H9 (cell line): ENCODE measurements around the gene APOA4. TPM values are rescaled to one million over a fixed set of nuclear protein-coding genes. Genes with fewer than 3 reads are reported as not detected.

Experiments
- DNase-seq: peaks from one replicate; pipeline ENCODE4 v3.0.0-alpha.2; 2017
- H2AFZ ChIP-seq: one replicate; pipeline ENCODE4 v1.6.1; 2013; ENCODE audit warnings: mild to moderate bottlenecking, low read length, control low read depth, moderate library complexity
- H2AK5ac ChIP-seq: 2 replicates; pipeline ENCODE4 v1.6.1; 2013; ENCODE audit warnings: low read length, control low read depth, mixed read lengths; ENCODE audit not compliant: insufficient read length
- H2BK120ac ChIP-seq: one replicate; pipeline ENCODE4 v1.6.1; 2013; ENCODE audit warnings: low read depth, mild to moderate bottlenecking, low read length, control low read depth, inconsistent platforms; ENCODE audit not compliant: poor library complexity, severe bottlenecking
- H2BK12ac ChIP-seq: 2 replicates; pipeline ENCODE4 v1.6.1; 2013; ENCODE audit warnings: low read length, control low read depth, mixed read lengths, low read depth; ENCODE audit not compliant: insufficient read length
- H2BK15ac ChIP-seq: 2 replicates; pipeline ENCODE4 v1.6.1; 2013; ENCODE audit warnings: low read depth, low read length, control low read depth
- H2BK20ac ChIP-seq: one replicate; pipeline ENCODE4 v1.6.1; 2013; ENCODE audit warnings: low read depth, mild to moderate bottlenecking, low read length, control low read depth, inconsistent platforms; ENCODE audit not compliant: poor library complexity, severe bottlenecking
- H2BK5ac ChIP-seq: 2 replicates; pipeline ENCODE4 v1.6.1; 2013; ENCODE audit warnings: low read length, control low read depth, mixed read lengths; ENCODE audit not compliant: insufficient read length
- H3K14ac ChIP-seq: 2 replicates; pipeline ENCODE4 v1.6.1; 2013; ENCODE audit warnings: low read length, control low read depth; ENCODE audit not compliant: insufficient read depth
- H3K18ac ChIP-seq: 2 replicates; pipeline ENCODE4 v1.6.1; 2013; ENCODE audit warnings: low read depth, mild to moderate bottlenecking, mixed read lengths, low read length, control low read depth; ENCODE audit not compliant: insufficient read length
- H3K23ac ChIP-seq: 2 replicates; pipeline ENCODE4 v1.6.1; 2013; ENCODE audit warnings: low read length, control low read depth, mixed read lengths, low read depth; ENCODE audit not compliant: insufficient read length
- H3K23me2 ChIP-seq: 2 replicates; pipeline ENCODE4 v1.6.1; 2013; ENCODE audit warnings: low read depth, mild to moderate bottlenecking, mixed read lengths, low read length, control low read depth; ENCODE audit not compliant: insufficient read length, poor library complexity, severe bottlenecking
- H3K27ac ChIP-seq: 2 replicates; pipeline ENCODE4 v1.5.1; 2013; ENCODE audit warnings: low read length, control low read depth, mixed read lengths, low read depth; ENCODE audit not compliant: insufficient read length
- H3K27me3 ChIP-seq: 2 replicates; pipeline ENCODE4 v1.6.1; 2013; ENCODE audit warnings: low read length, control low read depth, inconsistent platforms; ENCODE audit not compliant: insufficient read depth
- H3K4ac ChIP-seq: 2 replicates; pipeline ENCODE4 v1.6.1; 2013; ENCODE audit warnings: low read depth, mild to moderate bottlenecking, control low read depth, inconsistent platforms, low read length, moderate library complexity
- H3K4me1 ChIP-seq: 2 replicates; pipeline ENCODE4 v1.6.1; 2013; ENCODE audit warnings: low read length, control low read depth, inconsistent platforms; ENCODE audit not compliant: insufficient read depth
- H3K4me2 ChIP-seq: 2 replicates; pipeline ENCODE4 v1.6.1; 2013; ENCODE audit warnings: low read length, control low read depth, mixed read lengths; ENCODE audit not compliant: insufficient read length, insufficient read depth
- H3K56ac ChIP-seq: 2 replicates; pipeline ENCODE4 v1.6.1; 2013; ENCODE audit warnings: low read depth, mild to moderate bottlenecking, mixed read lengths, low read length, control low read depth; ENCODE audit not compliant: insufficient read length
- H3K79me1 ChIP-seq: 2 replicates; pipeline ENCODE4 v1.6.1; 2013; ENCODE audit warnings: low read depth, mild to moderate bottlenecking, moderate library complexity, low read length, control low read depth, inconsistent platforms; ENCODE audit not compliant: insufficient read depth, poor library complexity, severe bottlenecking
- H3K79me2 ChIP-seq: 2 replicates; pipeline ENCODE4 v1.6.1; 2013; ENCODE audit warnings: low read length, control low read depth, inconsistent platforms; ENCODE audit not compliant: insufficient read depth
- H3K9ac ChIP-seq: 2 replicates; pipeline ENCODE4 v1.6.1; 2013; ENCODE audit warnings: low read length, control low read depth, mixed read lengths; ENCODE audit not compliant: insufficient read length; ENCODE audit errors: extremely low read depth
- H3K9me3 ChIP-seq: one replicate; pipeline ENCODE4 v1.6.1; 2013; ENCODE audit warnings: low read depth, low read length, inconsistent platforms; ENCODE audit not compliant: control insufficient read depth
- H3T11ph ChIP-seq: one replicate; pipeline ENCODE4 v1.6.1; 2013; ENCODE audit warnings: mild to moderate bottlenecking, low read length, control low read depth, inconsistent platforms
- H4K20me1 ChIP-seq: one replicate; pipeline ENCODE4 v1.6.1; 2013; ENCODE audit not compliant: control insufficient read depth, insufficient read length, insufficient read depth
- H4K5ac ChIP-seq: 2 replicates; pipeline ENCODE4 v1.6.1; 2013; ENCODE audit warnings: low read depth, mild to moderate bottlenecking, mixed read lengths, low read length, control low read depth; ENCODE audit not compliant: insufficient read length
- H4K8ac ChIP-seq: replicated peaks from 2 replicates; pipeline ENCODE4 v1.6.1; 2013; ENCODE audit warnings: low read length, control low read depth, mixed read lengths, low read depth; ENCODE audit not compliant: insufficient read length
- H4K91ac ChIP-seq: 2 replicates; pipeline ENCODE4 v1.6.1; 2013; ENCODE audit warnings: low read depth, mild to moderate bottlenecking, moderate library complexity, mixed read lengths, low read length, control low read depth; ENCODE audit not compliant: insufficient read length
- H3K27ac Mint-ChIP-seq, 3 experiments: 2 replicates in 2 of 3; 3 replicates in 1 of 3; pipeline ENCODE4 v1.8.0; 2020 to 2021; ENCODE audit warnings: mixed read lengths in 3 of 3, mild to moderate bottlenecking in 1 of 3, moderate library complexity in 1 of 3
- H3K27me3 Mint-ChIP-seq: 2 replicates; pipeline ENCODE4 v1.8.0; 2021; ENCODE audit warnings: low read depth, mild to moderate bottlenecking, moderate library complexity, mixed read lengths
- H3K36me3 Mint-ChIP-seq, 3 experiments: 2 replicates in 2 of 3; 3 replicates in 1 of 3; pipeline ENCODE4 v1.8.0; 2020 to 2021; ENCODE audit warnings: low read depth in 3 of 3, mixed read lengths in 3 of 3; ENCODE audit not compliant: insufficient read depth in 1 of 3
- H3K4me1 Mint-ChIP-seq, 2 experiments: 2 replicates each; pipeline ENCODE4 v1.8.0; 2020; ENCODE audit warnings: mixed read lengths in 2 of 2
- H3K4me3 Mint-ChIP-seq, 2 experiments: 2 replicates in 1 of 2; 3 replicates in 1 of 2; pipeline ENCODE4 v1.8.0; 2020 to 2021; ENCODE audit warnings: mild to moderate bottlenecking in 2 of 2, mixed read lengths in 2 of 2, moderate library complexity in 1 of 2
- H3K9me3 Mint-ChIP-seq, 2 experiments: 2 replicates in 1 of 2; 3 replicates in 1 of 2; pipeline ENCODE4 v1.8.0; 2020; ENCODE audit warnings: mild to moderate bottlenecking in 2 of 2, mixed read lengths in 2 of 2, moderate library complexity in 1 of 2
- CTCF ChIP-seq: fragments of 200-600 bp; sonication (generic); conservative IDR thresholded peaks from 3 replicates; pipeline ENCODE4 v1.8.0; 2021; ENCODE audit warnings: antibody characterized with exemption, mild to moderate bottlenecking
- WGBS: extraction: QIAGEN DNeasy Blood & Tissue Kit; methylation state at CpG from one replicate; pipeline ENCODE4 v1.1.7; 2013; ENCODE audit warnings: missing lambda C conversion rate, low lambda C conversion rate, mixed read lengths; ENCODE audit not compliant: insufficient read length; ENCODE audit errors: extremely low coverage; 5-methylcytosine and 5-hydroxymethylcytosine counted together
- total RNA-seq: library from RNA; stranded (reverse); gene quantifications from 2 replicates; pipeline ENCODE4 v1.2.1, GENCODE V29; 2021

Gene APOA4
- total RNA-seq, 1 experiment from 2014 or later, result not detected

- Mint-ChIP-seq H3K27me3 (no peaks in the 10 kb centered on the region), H3K36me3 (peaks cover 55 to 94% (median 87%) of the 10 kb centered on the region in 3 experiments; a peak in 6 of 7 replicates), H3K27ac (no peak overlapping the region), H3K9me3 (no peaks in the 10 kb centered on the region), H3K4me1 (peaks cover 6 to 8% of the 10 kb centered on the region in 2 experiments), H3K4me3 (no peak overlapping the region)
- Histone ChIP-seq H2BK120ac (no peak overlapping the region), H3K79me2 (peaks cover 2% of the 10 kb centered on the region; the same call in 1 of the 2 replicates), H2BK12ac (no peak overlapping the region), H3K79me1 (peaks cover 5% of the 10 kb centered on the region), H2AFZ (no peak overlapping the region), H4K5ac (no peak overlapping the region), H2AK5ac (no peak overlapping the region), H3K9ac (no peak overlapping the region), H3K23me2 (peaks cover 6% of the 10 kb centered on the region), H3K14ac (no peak overlapping the region), H4K20me1 (no peaks in the 10 kb centered on the region), H2BK20ac (no peak overlapping the region), H3K4ac (no peak overlapping the region), H4K8ac (no peak overlapping the region), H3K9me3 (no peaks in the 10 kb centered on the region), H3K27ac (no peak overlapping the region), H2BK5ac (no peak overlapping the region), H2BK15ac (no peak overlapping the region), H3K4me1 (no peaks in the 10 kb centered on the region; the same call in 1 of the 2 replicates), H3K23ac (no peak overlapping the region), H3K18ac (no peak overlapping the region), H4K91ac (no peak overlapping the region), H3T11ph (no peak overlapping the region), H3K27me3 (no peaks in the 10 kb centered on the region), H3K56ac (no peak overlapping the region), H3K4me2 (no peak overlapping the region)
- no peak for TF ChIP-seq CTCF
- no CpG with 5 or more reads among the region's 4 CpGs for WGBS
- DNase-seq, result no peak
Observed at GRCh38 chr11:116782728-116783127, 40.4 kb downstream of the APOA4 start.
